Activated naive CD4-positive, alpha-beta T cell treated with anti-CD3 and anti-CD28 coated beads, Interleukin-2, amount 10 ng/mL, durations not matched to agents 7 days and 5 days (primary cell): ENCODE data around the gene ARHGEF4.

Experiments used
- CTCF ChIA-PET: fragments of 350-600 bp; sonication (Branson Sonifier 250); formaldehyde crosslinking; loops from one replicate; lab custom pipeline; 2021; ENCODE audit warnings: antibody characterized with exemption; lab: Charles Lee
- DNase-seq: peaks from one replicate; pipeline ENCODE4 v3.0.0-alpha.2; 2020
- H3K27ac Mint-ChIP-seq: one replicate; pipeline ENCODE4 v1.8.0; 2021; ENCODE audit warnings: mild to moderate bottlenecking, moderate library complexity, mixed read lengths
- H3K27me3 Mint-ChIP-seq: one replicate; pipeline ENCODE4 v1.8.0; 2021; ENCODE audit warnings: mild to moderate bottlenecking, mixed read lengths
- H3K36me3 Mint-ChIP-seq: one replicate; pipeline ENCODE4 v1.8.0; 2021; ENCODE audit warnings: mixed read lengths
- H3K4me1 Mint-ChIP-seq: one replicate; pipeline ENCODE4 v1.8.0; 2021; ENCODE audit warnings: mixed read lengths
- H3K4me3 Mint-ChIP-seq: one replicate; pipeline ENCODE4 v1.8.0; 2021; ENCODE audit warnings: mild to moderate bottlenecking, moderate library complexity, mixed read lengths
- H3K9me3 Mint-ChIP-seq: one replicate; pipeline ENCODE4 v1.8.0; 2021; ENCODE audit warnings: mixed read lengths

Gene ARHGEF4

DNA sequence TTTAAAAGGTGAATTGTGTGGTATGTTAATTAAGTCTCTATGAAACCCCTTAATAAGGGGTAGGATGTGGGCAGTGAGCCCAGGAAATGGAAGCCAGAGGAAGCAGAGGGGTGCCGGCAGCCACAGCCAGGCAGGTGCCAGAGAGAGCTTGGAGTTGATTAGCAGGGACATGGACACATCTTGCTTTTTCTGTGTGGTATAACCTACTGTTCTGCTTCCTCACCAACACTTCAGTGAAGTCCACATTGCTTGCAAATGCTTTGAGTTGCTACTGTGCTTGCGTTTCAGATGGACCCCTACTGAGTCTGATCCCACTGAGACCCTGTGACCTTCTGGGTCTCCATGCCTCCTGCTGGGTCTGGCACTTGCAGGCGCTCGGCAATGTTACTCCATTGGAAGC lies 30.3 kb upstream of the ARHGEF4 start:
- peaks cover 38% of the 10 kb centered on the region for H3K27me3 Mint-ChIP-seq
- CTCF ChIA-PET = interaction anchor here (0.7 kb wide), 1 partner anchor 650 kb away, joined by 4 read pairs; no protein-coding TSS in a partner anchor

DNA sequence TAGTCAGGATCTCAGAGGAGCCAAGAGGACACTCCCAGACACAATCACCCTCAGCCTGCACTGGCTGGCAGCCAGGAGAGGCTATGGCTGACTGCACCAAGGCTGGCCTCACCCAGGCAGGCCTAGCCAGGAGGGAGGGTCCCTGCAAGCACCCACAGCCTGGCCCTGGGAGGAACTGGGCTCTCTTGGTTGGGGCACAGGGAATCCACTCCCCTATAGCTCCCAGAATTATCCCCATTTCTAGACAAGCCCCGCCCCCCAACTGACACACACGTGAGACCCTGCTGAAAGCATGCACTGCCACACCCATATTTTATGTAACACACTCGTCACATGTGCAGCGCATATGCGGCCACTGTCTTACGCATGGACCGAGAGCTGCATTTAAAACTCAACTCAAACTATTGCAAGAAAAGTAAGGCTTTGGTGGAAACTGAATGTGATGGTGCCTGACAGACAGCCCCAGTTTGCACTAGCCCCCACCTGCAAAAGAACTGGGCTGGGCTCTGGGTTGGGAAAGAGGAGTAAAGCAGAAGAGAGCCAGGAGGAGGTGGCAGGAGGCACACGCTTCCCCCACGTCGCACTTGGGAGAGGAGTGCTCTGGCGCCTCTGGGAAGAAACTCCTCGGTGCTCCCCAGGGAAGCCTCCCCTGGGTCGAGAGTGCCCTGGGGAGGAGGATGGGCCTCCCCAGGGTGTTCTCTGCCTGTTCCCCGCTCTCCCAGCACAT lies 28.9 kb upstream of the ARHGEF4 start:
- Mint-ChIP-seq H3K27ac (no peak overlapping the region), H3K4me3 (no peak overlapping the region), H3K9me3 (no peaks in the 10 kb centered on the region), H3K36me3 (no peaks in the 10 kb centered on the region), H3K27me3 (peaks cover 47% of the 10 kb centered on the region), H3K4me1 (peaks cover 4% of the 10 kb centered on the region)
- CTCF ChIA-PET = no interaction called here
- DNase-seq = no peak

More for the DNA sequence above, 30.3 kb upstream of the ARHGEF4 start:
- no peak for DNase-seq
- no peaks in the 10 kb centered on the region for H3K9me3 Mint-ChIP-seq
- H3K36me3 Mint-ChIP-seq = no peaks in the 10 kb centered on the region
- no peak overlapping the region for H3K4me3 Mint-ChIP-seq
- H3K4me1 Mint-ChIP-seq = peaks cover 4% of the 10 kb centered on the region
- no peak overlapping the region for H3K27ac Mint-ChIP-seq

DNA sequence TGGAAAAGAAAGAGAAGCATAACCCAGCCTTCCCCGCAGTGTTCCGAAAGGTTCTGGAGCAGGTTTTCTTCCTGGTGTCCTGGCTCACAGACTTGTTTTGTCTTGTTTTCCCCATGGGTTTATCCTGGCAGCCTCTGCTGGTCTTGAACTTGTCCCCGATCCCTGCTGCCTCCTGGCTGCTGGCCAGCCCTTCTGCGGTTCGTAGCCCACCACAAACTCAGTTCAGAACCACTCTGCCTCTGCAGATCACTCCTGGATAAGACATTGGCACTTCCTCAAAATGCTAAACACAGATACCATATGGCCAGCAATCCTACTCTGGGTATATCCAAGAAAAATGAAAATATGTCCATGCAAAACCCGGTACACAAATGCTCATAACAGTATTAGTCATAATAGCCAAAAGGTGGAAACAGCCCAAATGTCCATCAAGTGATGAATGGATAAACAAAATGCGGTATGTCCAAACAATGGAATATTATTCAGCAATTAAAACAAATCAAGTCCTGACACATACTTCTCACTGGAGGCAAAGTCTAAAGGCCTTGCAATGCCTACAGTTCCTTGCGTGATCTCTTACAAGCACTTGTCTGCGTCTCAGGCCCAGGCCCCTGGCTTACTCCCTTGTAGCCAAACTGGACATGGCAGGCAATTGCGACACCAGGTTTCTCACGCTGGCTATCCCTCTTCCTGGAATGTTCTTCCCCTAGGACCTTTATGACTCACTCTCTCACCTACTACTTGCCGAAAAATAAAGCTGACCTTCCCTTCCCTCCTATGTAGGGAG lies 28.0 kb upstream of the ARHGEF4 start:
- H3K27me3 Mint-ChIP-seq = peaks cover 47% of the 10 kb centered on the region
- no peaks in the 10 kb centered on the region for H3K36me3 Mint-ChIP-seq
- H3K27ac Mint-ChIP-seq = no peak overlapping the region
- H3K9me3 Mint-ChIP-seq = no peaks in the 10 kb centered on the region
- CTCF ChIA-PET = no interaction called here
- no peak overlapping the region for H3K4me3 Mint-ChIP-seq
- peaks cover 4% of the 10 kb centered on the region for H3K4me1 Mint-ChIP-seq
- no peak for DNase-seq

DNA sequence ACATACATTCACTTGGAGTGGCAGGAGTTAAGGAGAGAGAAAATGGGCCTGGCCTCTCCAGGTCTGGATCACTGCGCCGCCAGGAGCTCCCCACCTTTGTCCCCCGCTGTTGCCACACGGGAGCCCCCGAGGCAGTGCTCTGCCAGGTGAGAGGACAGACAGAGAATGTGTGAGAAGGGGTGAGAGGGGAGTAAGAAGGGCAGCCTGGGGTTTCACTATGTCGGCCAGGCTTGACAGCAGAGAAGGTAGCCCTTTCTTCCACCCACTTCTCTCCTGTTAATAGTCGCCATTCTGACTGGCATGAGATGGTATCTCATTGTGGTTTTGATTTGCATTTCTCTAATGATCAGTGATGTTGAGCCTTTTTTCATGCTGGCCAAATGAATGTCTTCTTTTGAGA lies 26.2 kb upstream of the ARHGEF4 start:
- Mint-ChIP-seq H3K4me1 (peaks cover 4% of the 10 kb centered on the region), H3K9me3 (no peaks in the 10 kb centered on the region), H3K36me3 (no peaks in the 10 kb centered on the region), H3K4me3 (no peak overlapping the region), H3K27me3 (peaks cover 53% of the 10 kb centered on the region), H3K27ac (no peak overlapping the region)
- CTCF ChIA-PET = no interaction called here
- DNase-seq = no peak

DNA sequence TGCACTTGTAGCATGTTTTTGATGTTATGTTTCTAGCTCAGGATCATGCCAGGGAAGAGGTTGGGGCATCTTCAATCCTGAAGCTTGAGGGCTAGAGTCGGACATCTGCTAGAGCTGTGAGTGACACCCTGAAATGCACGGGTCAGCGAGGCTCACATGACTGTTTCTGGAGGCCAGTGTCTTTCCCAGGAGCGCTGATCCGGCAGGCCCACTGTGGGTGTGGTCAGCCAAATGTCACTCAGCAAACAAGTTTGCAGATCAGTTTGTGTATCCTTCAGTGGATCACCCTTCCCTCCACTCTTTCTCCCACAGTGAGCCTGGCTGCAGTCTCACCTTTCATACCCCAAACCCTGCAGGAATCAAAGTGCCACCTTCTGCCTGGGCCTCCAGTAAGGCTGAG lies 23.0 kb upstream of the ARHGEF4 start:
- Mint-ChIP-seq H3K9me3 (no peaks in the 10 kb centered on the region), H3K36me3 (no peaks in the 10 kb centered on the region), H3K4me3 (no peak overlapping the region), H3K27me3 (peaks cover 43% of the 10 kb centered on the region), H3K4me1 (no peaks in the 10 kb centered on the region), H3K27ac (no peak overlapping the region)
- CTCF ChIA-PET = no interaction called here
- no peak for DNase-seq

DNA sequence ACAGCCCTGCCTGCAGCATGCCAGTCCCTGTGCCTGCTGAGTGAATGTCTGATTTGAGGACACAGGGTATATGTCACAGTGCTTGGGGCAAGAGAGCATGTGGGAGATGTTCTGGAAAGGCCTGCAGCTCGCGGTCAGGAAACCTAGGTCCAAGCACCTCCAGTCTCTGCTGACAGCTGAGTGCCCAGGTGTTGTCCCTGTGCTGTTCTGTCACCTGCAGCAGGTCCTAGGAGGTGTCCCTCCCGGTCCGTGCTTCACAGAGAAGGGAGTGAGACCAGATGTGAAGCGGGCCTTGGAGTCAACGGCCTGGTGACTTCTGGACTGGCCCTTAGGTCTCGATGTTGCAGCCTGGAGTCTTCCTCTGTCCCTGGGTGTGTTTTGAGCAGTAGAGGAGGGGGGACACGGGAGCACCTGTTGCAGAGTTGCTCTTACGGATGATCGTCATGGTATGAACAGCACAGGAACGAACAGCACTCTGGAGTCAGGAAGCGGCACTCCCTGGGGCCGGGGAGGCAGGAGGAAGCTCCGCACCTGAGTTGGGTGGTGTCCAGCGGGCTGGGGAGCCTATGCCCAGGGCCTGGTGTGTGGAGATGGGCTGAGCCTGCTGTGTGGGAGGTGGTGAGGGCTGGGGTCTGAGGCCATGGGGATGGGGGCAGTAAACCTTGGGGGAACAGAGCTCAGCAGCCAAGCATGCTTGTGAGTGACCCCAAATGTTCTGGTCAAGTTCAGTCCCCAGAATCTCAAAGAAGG lies 21.6 kb upstream of the ARHGEF4 start:
- Mint-ChIP-seq H3K36me3 (no peaks in the 10 kb centered on the region), H3K9me3 (no peaks in the 10 kb centered on the region), H3K4me1 (no peaks in the 10 kb centered on the region), H3K27me3 (peaks cover 49% of the 10 kb centered on the region), H3K4me3 (no peak overlapping the region), H3K27ac (no peak overlapping the region)
- no peak for DNase-seq
- CTCF ChIA-PET = no interaction called here

DNA sequence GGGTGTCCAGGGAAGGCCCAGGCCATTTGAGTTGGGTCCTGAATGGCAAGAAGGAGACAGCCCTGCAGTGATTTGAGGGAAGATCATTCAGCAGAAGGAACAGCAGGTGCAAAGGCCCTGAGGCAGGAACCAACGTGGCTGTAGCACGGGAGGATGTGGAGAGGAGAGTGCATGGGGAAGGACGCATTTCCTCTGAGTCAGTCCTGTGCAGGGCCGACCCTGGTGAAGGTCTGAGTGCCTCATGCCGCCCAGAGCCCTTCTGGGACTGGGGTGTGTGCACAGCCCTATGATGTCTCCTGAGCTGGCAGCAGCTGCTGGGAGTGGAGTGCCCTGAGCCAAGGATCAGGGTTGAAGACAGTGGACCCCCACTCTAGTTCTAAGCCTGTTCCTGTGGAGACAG lies 17.9 kb upstream of the ARHGEF4 start:
- no peak overlapping the region for H3K27ac Mint-ChIP-seq
- H3K9me3 Mint-ChIP-seq = no peaks in the 10 kb centered on the region
- no peak overlapping the region for H3K4me3 Mint-ChIP-seq
- H3K27me3 Mint-ChIP-seq = peaks cover 58% of the 10 kb centered on the region
- no peak for DNase-seq
- peaks cover 7% of the 10 kb centered on the region for H3K4me1 Mint-ChIP-seq
- no peaks in the 10 kb centered on the region for H3K36me3 Mint-ChIP-seq
- CTCF ChIA-PET = no interaction called here

DNA sequence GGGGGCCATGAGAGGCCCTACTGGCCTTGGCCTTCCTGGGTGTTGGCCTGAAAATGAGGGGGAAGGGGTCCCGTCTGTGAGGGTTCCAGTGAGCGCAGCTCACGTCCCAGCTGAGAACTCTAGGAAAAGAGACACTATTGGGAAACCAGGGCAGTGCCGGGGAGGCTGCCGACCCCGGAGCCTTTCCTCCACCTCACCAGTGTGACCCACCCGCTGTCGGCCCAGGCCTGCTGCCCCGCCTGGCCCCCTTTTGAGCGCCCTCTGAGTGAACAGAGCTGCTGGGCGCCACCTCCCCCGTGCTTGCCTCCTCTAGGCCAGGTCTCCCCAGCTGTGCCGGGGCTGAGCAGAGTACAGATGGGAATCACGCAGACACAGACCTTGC lies 17.5 kb upstream of the ARHGEF4 start:
- CTCF ChIA-PET = no interaction called here
- H3K9me3 Mint-ChIP-seq = no peaks in the 10 kb centered on the region
- DNase-seq = no peak
- H3K27ac Mint-ChIP-seq = no peak overlapping the region
- peaks cover 11% of the 10 kb centered on the region for H3K4me1 Mint-ChIP-seq
- H3K27me3 Mint-ChIP-seq = peaks cover 62% of the 10 kb centered on the region
- H3K36me3 Mint-ChIP-seq = no peaks in the 10 kb centered on the region
- no peak overlapping the region for H3K4me3 Mint-ChIP-seq

DNA sequence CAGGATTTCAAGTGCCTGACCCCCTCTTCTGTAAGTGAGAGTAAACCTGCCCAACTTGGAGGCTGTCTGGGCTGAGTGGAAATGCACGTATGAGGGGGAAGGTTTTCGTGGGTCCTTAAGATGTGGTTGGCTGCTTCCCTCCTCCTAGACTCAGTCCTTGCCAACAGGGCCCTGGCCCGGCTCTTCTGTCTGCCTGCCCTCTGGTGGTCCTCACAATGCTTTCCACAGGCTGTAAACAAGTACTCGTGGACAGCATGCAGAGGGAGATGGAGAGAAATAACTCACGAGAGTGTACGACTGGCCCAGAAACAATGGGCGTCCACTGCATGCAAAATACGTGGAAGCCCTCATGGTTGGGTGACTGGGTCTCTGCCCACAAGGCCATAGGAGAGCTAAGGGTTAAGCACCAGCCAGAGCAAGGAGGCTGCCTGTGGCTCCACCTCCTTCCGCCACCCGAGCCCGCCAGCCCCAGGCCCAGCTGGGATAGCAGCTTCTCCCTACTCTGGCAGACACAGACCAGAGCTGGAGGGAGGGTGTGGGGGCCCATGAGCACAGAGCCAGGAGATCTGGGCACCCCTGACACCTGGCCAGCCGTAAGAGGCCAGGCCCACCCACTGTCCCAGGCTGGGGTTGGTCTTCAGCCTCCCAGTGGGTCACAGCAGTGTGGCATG lies 17.0 kb upstream of the ARHGEF4 start:
- CTCF ChIA-PET = interaction anchor here (2.1 kb wide), 1 partner anchor 22 kb away, joined by 12 read pairs; no protein-coding TSS in a partner anchor
- Mint-ChIP-seq H3K9me3 (no peaks in the 10 kb centered on the region), H3K36me3 (no peaks in the 10 kb centered on the region), H3K4me3 (no peak overlapping the region), H3K4me1 (peaks cover 17% of the 10 kb centered on the region), H3K27me3 (peaks cover 63% of the 10 kb centered on the region), H3K27ac (no peak overlapping the region)
- DNase-seq = no peak

DNA sequence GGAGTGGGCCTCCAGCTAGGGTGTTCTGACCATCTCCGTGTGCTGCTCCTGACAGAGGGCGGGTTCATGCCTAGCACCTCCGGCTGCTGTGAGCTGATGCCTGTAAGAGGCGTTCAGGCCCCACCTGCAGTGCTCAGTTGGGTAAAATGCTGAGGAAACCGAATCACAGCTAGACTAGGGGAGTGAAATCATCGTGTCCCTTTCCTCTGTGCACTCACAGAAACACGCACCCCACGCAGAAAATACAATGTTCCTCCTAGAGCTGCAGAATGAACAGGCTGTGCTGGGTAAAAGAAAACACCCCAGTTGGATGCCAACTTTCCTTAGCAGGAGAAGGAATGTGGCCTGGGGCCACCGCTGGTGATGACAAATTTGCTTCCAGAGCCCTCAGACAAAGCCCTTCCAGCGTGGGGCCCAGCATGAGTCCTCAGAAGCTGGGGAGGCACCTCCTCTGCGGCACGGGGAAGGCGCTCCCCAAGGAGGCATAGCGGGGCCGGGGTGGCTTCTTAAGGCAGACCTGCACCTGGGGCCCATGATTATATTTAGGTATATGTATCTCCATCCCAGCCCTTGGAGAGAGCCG lies 16.3 kb upstream of the ARHGEF4 start:
- H3K9me3 Mint-ChIP-seq = no peaks in the 10 kb centered on the region
- no peaks in the 10 kb centered on the region for H3K36me3 Mint-ChIP-seq
- peaks cover 22% of the 10 kb centered on the region for H3K4me1 Mint-ChIP-seq
- DNase-seq = no peak
- H3K4me3 Mint-ChIP-seq = no peak overlapping the region
- H3K27ac Mint-ChIP-seq = no peak overlapping the region
- H3K27me3 Mint-ChIP-seq = peaks cover 60% of the 10 kb centered on the region
- CTCF ChIA-PET = interaction anchor here (2.1 kb wide), 1 partner anchor 22 kb away, joined by 12 read pairs; no protein-coding TSS in a partner anchor

DNA sequence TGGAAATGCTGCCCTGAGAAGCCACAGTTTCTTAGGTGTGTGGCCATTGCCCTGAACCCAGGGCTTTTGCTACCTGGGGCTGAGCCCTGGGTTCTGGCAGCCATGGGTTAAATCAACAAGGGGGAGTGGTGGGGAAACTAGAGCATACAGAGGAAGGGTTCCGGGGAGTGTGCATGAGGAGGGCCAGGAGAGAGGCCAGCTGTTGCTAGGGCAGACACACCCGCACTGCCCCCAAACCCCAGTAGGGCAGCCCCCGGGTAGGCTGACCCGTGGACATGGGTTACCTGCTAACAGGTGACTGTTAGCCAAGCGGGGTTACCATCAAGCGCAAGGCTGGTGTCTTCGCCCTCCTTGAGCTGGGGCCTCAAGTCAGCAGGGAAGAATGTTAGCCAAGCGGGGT lies 14.8 kb upstream of the ARHGEF4 start:
- Mint-ChIP-seq H3K27me3 (peaks cover 71% of the 10 kb centered on the region), H3K4me3 (no peak overlapping the region), H3K9me3 (no peaks in the 10 kb centered on the region), H3K36me3 (no peaks in the 10 kb centered on the region), H3K27ac (no peak overlapping the region), H3K4me1 (peaks cover 25% of the 10 kb centered on the region)
- CTCF ChIA-PET = interaction anchor here (2.1 kb wide), 1 partner anchor 24 kb away, joined by 12 read pairs; no protein-coding TSS in a partner anchor
- DNase-seq = no peak

DNA sequence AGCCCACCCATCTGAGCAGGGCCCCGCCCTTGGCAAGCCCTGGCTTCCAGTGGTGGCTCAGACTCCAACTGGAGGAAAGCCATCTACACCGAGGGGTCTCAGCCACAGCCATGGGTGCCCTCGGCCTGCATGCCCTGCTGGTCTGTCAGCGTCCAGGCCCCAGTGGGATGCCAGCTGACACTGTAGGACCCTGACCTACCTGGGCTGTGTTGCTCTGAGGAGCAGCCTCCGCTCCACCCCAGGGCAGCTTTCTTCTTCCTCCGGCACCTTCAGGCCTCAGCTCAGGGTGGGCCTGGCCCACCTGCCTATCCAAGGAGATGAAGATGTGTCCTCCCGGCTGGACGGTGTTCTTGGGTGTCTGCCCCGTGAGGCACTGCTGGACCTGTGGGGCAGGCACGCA lies 13.9 kb upstream of the ARHGEF4 start:
- DNase-seq = no peak
- no peak overlapping the region for H3K4me3 Mint-ChIP-seq
- H3K36me3 Mint-ChIP-seq = no peaks in the 10 kb centered on the region
- peaks cover 25% of the 10 kb centered on the region for H3K4me1 Mint-ChIP-seq
- CTCF ChIA-PET = interaction anchor here (1.5 kb wide), 1 partner anchor 51 kb away, joined by 4 read pairs; no protein-coding TSS in a partner anchor
- no peak overlapping the region for H3K27ac Mint-ChIP-seq
- peaks cover 78% of the 10 kb centered on the region for H3K27me3 Mint-ChIP-seq
- no peaks in the 10 kb centered on the region for H3K9me3 Mint-ChIP-seq

DNA sequence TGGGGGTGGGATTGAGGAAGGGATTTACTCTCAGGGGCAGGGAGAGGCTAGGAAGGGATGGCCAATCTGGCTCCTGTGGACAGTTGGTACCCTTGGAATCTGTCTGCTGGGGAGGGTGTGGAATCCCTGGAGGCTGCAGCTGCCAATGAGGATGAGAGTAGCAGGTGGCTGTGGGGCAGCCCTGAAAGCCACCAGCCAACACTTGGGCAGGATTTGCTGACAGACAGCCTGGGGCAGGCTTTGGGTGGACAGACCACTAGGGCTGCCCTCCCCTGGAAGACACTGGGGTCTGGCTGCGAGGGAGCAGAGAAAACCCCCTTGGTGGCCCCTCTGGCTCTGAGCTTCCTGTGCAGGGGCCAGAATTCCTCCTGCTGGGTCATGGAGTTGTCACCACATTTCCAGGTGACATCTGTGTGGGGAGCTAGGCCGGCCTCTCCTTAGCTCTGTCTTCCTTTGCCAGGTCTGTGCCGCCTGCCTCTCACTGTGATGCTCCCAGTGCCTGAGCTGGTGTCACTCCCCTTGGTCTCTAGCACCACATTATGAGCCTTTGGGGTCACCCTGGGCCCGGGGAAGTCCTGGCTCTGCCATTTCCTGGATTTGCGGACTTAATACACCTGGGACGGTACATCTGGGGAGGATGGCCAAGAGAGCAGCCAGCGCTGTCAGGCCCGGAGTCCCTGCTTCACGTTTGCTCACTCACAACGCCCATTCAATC lies 13.4 kb upstream of the ARHGEF4 start:
- DNase-seq = no peak
- no peak overlapping the region for H3K4me3 Mint-ChIP-seq
- CTCF ChIA-PET = interaction anchor here (1.5 to 1.7 kb wide), 2 partner anchors 26 to 50 kb away, joined by 4 to 7 read pairs; no protein-coding TSS in a partner anchor
- peaks cover 25% of the 10 kb centered on the region for H3K4me1 Mint-ChIP-seq
- H3K27me3 Mint-ChIP-seq = peaks cover 75% of the 10 kb centered on the region
- no peak overlapping the region for H3K27ac Mint-ChIP-seq
- no peaks in the 10 kb centered on the region for H3K36me3 Mint-ChIP-seq
- H3K9me3 Mint-ChIP-seq = no peaks in the 10 kb centered on the region
